ENCODE measurements around the gene PSD2. TPM values are rescaled to one million over a fixed set of nuclear protein-coding genes. Genes with fewer than 3 reads are reported as not detected.

PSD2 gene
- total and polyA plus RNA-seq, 8 donors: 0.06 to 0.66 (median 0.16) TPM

DNA sequence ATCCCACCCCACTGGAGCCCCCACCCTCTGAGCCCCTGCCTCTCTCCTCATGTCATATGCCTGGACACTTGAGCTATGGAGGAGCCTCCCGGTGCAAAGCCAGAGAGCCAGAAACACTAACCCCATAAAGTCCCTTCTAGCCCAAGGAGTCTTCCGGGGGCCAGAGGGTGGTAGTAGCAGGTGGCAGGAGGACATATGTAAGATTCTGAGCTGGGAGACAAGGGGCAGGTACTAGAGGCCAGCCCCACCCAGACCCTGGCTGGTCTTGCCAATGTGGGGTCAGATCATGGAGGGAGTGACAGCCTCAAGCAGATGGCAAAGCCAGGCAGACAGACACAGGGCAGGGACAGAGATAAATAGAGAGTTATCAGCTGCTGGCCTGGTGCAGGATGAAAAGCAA lies 63.4 kb downstream of the PSD2 start:
- DNase-seq (no peak), ATAC-seq (no peak), FAIRE-seq (no peak)
- intact Hi-C loops (cut with DNase I): no loop called here
- no peaks in the 10 kb centered on the region for H3K36me3 ChIP-seq
- 84 to 100% methylated on average over 2 of the region's 2 CpGs for WGBS, 2 donors
- no peaks in the 10 kb centered on the region for H3K4me1 ChIP-seq
- TF ChIP-seq, protein P1, sequence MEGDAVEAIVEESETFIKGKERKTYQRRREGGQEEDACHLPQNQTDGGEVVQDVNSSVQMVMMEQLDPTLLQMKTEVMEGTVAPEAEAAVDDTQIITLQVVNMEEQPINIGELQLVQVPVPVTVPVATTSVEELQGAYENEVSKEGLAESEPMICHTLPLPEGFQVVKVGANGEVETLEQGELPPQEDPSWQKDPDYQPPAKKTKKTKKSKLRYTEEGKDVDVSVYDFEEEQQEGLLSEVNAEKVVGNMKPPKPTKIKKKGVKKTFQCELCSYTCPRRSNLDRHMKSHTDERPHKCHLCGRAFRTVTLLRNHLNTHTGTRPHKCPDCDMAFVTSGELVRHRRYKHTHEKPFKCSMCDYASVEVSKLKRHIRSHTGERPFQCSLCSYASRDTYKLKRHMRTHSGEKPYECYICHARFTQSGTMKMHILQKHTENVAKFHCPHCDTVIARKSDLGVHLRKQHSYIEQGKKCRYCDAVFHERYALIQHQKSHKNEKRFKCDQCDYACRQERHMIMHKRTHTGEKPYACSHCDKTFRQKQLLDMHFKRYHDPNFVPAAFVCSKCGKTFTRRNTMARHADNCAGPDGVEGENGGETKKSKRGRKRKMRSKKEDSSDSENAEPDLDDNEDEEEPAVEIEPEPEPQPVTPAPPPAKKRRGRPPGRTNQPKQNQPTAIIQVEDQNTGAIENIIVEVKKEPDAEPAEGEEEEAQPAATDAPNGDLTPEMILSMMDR (IDR thresholded peaks at IDR 0.05): no peak
- H3K9me3 ChIP-seq: no peaks in the 10 kb centered on the region
- no peak overlapping the region for H3K4me3 ChIP-seq
- H3K27ac ChIP-seq: no peak overlapping the region
- H3K27me3 ChIP-seq: no peaks in the 10 kb centered on the region

GRCh38 chr5:139861021-139861888 lies 65.6 kb downstream of the PSD2 start:
- WGBS, 2 donors: 90 to 91% methylated on average over 15 of the region's 15 CpGs
- no peak overlapping the region for H3K4me3 ChIP-seq
- no peak for DNase-seq
- no peak for ATAC-seq
- TF ChIP-seq, protein P1 (IDR thresholded peaks at IDR 0.05): no peak
- no peak for FAIRE-seq
- intact Hi-C loops (cut with DNase I): loop anchor here in 1 of 3 donors (5.0 kb wide), 1 partner anchor 74 kb away; no protein-coding TSS in a partner anchor
- H3K36me3 ChIP-seq: no peaks in the 10 kb centered on the region
- H3K27ac ChIP-seq: no peak overlapping the region
- H3K9me3 ChIP-seq: no peaks in the 10 kb centered on the region
- no peaks in the 10 kb centered on the region for H3K27me3 ChIP-seq
- no peaks in the 10 kb centered on the region for H3K4me1 ChIP-seq

DNA sequence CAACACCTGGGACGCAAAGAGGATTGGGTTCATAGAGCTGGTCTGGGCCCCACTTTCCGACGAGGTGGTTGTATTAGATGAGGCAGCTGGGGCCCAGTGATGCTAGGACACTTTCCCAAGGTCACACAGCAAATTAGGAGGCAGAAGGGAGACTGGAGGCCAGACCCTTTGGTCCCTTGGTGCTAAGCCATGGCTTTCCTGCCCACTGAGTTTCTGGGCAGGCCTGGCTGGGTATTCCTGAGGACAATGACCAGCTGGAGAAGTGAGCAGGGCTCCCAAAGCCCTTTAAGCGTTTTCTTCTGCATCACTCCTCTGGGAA lies 66.2 kb downstream of the PSD2 start:
- H3K27ac ChIP-seq: no peak overlapping the region
- H3K36me3 ChIP-seq: no peaks in the 10 kb centered on the region
- DNase-seq (no peak), ATAC-seq (no peak), FAIRE-seq (no peak)
- intact Hi-C loops (cut with DNase I): loop anchor here in 1 of 3 donors (5.0 kb wide), 1 partner anchor 75 kb away; no protein-coding TSS in a partner anchor
- TF ChIP-seq, protein P1 (IDR thresholded peaks at IDR 0.05): no peak
- 85 to 86% methylated on average over 4 of the region's 4 CpGs for WGBS, 2 donors
- H3K4me3 ChIP-seq: no peak overlapping the region
- no peaks in the 10 kb centered on the region for H3K27me3 ChIP-seq
- H3K4me1 ChIP-seq: no peaks in the 10 kb centered on the region
- H3K9me3 ChIP-seq: no peaks in the 10 kb centered on the region

DNA sequence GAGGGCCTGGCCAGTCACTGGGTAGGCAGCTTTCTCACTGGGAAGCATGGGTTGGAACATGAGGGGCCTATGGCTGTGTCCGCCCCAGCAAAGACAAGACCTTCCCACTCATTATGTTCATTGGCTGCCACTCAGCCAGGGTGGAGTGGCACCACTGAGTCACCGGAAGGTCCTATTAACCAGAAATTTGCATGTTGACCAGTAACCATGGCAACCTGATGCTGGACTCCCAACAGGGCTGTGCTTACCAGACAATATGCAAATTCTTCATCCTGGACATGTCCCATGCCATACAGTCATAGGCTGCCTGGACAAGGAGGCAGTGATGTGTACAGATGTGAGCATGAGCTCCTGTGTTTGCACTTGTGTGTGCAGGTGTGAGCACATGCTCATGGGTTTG lies 66.7 kb downstream of the PSD2 start:
- H3K4me3 ChIP-seq: no peak overlapping the region
- WGBS, 2 donors: 92 to 94% methylated on average over 2 of the region's 2 CpGs

More for the DNA sequence above, 66.7 kb downstream of the PSD2 start:
- no peak overlapping the region for H3K27ac ChIP-seq
- no peaks in the 10 kb centered on the region for H3K36me3 ChIP-seq
- TF ChIP-seq, protein P1 (IDR thresholded peaks at IDR 0.05): no peak
- no peak for DNase-seq
- intact Hi-C loops (cut with DNase I): loop anchor here in 1 of 3 donors (5.0 kb wide), 1 partner anchor 75 kb away; no protein-coding TSS in a partner anchor
- H3K27me3 ChIP-seq: no peaks in the 10 kb centered on the region
- H3K9me3 ChIP-seq: no peaks in the 10 kb centered on the region
- FAIRE-seq: no peak
- ATAC-seq: no peak
- H3K4me1 ChIP-seq: no peaks in the 10 kb centered on the region

Measured in pancreas (tissue), 10 donors.